GM19193 (cell line): Measurements from ENCODE around the gene MGAT5.

Experiments
- POLR2A ChIP-seq: IDR thresholded peaks from 4 replicates; pipeline ENCODE4 v1.6.1; 2011; ENCODE audit not compliant: insufficient read depth, insufficient read length; ENCODE audit errors: extremely low read depth

MGAT5 gene

DNA sequence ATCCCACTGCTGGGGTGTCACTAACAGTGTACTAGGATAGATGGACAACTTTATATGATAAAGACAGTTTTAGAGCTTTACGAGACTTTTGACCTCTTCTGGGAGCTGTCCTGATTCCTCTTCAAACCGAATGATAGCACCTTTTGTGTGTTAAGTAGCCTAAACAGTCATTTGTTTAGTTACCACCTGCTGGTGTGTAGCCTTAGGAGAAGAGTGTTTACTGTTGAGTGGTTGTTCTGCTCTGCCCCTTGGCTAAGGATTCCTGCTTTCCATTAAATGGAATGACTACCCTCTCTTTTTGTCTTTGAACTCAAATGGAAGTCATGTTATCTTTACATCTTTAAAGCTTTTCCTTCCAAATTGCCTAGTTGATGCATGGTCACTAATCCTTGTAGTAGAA is 28.0 kb upstream of the MGAT5 start:
- no peak for TF ChIP-seq POLR2A

DNA sequence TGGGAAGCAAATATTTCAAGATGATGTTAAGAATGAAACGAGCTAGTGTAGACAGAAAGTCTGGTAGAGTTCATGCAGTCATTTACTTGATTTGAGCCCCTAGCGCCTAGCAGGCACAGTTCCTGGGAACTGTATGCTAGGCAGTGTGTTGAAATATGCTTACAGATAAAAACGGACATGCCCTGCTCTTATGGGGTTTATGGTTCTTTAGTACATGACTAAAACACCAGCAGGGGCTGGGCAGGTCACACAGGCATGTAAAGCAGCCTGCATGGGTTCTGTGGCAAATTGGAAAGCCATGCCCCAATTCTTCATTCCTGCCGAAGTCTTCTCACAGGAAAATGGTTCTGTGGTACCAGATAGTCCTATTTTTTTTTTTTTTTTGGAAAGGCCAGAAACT is 27.3 kb upstream of the MGAT5 start:
- no peak for TF ChIP-seq POLR2A

DNA sequence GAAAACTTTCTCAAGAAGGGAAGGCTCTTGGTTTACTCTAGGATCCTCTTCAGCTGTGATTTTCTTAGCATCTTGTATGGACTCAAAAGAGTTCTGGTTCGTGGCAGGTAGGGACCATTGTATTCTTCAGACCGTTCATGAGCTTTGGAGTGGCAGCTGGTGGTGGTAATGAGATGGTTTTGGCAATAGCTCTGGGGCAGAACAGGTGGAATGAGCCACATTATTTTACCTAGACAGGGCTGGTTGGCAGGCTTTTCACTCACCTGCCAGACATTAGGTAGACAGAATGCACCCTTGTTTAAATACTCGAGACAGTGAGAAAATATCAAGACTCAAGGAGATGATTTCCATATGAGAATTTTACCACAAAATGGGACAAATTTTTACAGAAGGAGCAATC is 26.2 kb upstream of the MGAT5 start:
- TF ChIP-seq POLR2A, result no peak

DNA sequence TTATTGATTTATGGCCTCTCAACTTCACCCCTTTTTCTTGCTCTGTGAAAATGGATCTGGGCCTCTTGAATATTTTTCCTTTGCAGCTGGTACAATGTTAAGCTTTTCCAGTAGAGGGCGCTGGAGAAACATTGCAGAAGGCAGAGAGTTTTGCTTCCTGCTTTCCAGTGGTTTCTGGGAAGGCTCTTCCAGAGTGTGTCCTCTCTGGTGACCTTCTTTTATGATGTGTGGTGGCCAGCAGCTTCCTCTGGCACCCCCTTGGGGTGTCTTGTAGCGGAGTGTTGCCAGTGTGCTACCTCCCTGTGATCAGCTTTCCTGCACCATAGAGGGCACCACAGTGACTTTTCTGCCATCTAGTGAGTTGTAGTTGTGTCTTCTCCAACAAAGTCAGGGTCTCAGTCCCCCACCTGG is 25.4 kb upstream of the MGAT5 start:
- no peak for TF ChIP-seq POLR2A

DNA sequence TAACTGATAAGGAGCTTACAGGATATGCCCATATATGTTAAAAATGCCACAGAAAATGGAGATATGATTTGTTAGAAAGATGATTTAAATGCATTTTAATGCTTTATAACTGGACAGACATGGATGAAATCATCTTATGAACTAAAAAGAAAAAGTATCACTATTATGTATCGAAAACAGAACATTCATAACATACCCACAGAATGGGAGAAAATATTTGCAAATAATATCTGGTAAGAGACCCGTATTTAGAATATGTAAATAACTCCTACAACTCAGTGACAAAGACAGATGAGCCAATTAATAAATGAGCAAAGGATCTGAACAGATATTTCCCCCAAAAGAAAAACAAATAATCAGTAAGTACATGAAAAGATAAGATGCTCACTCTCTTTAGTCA is 24.3 kb upstream of the MGAT5 start:
- TF ChIP-seq POLR2A, result no peak

DNA sequence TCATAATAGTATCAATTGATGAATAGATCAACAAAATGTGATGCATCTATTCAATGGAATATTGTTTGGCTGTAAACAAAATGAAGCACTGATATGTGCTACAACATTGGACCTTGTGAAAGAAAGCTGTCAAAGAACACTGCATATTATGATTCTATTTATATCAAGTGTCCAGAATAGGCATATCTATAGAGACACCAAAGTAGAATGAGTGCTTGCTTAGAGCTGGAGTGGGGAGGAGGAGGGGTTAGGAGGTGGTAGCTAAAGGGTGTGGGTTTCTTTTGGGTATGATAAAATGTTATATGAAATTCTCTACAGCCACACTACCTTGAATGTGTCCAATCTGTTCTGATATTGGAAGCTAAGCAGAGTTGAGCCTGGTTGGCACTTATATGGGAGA is 23.0 kb upstream of the MGAT5 start:
- TF ChIP-seq POLR2A, result no peak

DNA sequence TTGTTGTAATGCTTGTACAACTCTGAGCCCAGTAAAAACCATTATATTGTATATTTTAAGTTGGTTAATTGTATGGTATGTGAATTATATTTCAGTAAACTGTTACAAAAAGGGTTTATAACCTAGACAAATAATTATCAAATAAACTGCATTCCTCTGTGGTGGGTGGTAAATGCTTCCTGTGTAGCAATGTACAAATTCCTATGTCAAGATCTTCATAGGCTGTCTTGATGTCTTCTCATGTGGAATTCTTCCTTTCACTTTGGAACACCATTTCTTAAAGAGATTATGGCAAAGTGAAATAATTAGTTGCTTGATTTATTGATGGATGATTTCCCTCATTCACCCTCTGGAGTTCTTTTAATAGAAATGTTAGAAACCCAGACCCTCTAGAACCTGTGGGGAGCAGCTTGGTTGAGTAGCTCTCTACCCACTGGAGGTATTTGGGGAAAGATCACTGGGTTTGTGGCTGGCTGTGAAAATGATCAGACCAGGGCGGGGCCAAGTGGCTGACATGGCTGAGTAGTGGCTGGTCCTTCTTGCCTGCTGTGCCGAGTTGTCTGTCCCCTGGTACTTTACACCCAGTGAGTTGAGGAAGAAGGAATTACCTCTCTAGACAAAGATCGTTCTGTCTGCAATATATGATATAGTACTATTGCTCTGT is 22.4 kb upstream of the MGAT5 start:
- TF ChIP-seq POLR2A, result no peak

DNA sequence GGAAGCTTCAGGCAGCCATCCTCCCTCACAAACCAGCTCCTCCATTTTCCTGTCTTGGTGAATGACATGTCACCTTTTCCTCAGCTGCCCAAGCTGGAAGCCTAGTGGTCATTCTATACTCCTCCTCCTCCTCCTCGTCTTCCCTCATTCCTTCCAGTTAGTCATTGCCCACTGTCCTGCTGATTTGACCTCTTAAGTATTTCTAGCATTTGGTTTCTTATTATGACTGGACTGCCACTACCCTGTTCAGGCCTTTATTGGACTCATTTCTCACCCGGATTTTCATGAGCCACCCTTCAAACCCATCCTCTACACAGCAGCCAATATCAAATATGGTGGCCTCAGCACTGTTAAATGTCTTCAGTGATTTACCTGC is 21.9 kb upstream of the MGAT5 start:
- TF ChIP-seq POLR2A, result no peak

DNA sequence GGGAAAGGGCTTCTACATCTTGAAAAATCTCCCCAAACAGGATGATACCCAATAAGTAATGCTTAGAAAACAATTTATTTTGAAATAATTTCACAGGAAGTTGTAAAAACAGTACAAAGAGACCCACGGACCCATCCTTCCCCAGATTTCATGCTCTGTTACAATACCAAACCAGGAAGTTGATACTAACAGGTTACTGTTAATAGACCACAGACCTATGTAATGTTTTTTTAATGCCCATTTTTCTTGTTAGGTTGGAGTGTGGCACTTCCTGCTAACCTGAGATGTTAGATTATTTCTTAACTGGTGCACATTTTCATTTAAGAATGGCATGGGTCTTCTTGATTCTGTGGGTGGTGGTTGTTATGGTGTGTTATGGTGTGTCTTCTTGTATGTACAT is 21.4 kb upstream of the MGAT5 start:
- TF ChIP-seq POLR2A, result no peak

DNA sequence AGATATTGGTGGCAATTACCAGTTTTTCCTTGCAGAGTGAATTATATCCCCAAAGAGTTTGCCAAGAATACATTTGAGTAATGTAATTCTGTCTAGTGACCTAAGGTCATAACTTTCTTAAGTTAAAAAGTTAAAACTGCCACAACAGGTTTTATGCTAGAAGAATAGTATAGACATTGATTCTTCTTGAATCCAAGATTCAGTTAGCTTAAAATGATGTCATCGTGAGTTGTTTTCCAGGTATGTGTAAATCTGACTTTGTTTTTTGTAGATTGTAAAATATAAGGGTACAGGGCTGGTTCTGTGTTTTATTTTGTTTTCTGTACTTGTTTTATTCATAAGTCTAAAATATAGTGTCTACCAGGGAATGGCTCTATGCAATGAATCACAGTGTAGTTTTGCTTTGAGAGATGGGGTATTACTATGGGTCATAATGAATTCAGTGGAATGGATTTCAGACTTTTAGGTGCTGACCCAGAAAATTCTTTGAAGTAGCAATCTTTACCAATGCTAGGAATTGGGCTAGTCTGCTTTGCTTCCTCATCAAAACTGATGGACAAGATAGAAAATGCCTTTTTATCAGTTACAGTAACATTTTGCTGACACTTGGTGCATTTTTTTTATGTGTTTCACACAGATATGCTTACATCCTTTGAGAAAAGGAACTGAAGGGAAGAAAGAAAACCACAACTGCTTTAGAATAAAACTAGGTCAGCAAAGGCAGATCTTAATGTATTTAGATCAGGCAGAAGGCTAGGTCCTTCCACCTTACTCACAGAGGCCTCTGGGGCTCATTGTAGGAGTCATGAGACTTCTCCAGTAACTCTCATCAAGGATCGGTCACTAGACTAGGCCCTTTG is 20.8 kb upstream of the MGAT5 start:
- no peak for TF ChIP-seq POLR2A

DNA sequence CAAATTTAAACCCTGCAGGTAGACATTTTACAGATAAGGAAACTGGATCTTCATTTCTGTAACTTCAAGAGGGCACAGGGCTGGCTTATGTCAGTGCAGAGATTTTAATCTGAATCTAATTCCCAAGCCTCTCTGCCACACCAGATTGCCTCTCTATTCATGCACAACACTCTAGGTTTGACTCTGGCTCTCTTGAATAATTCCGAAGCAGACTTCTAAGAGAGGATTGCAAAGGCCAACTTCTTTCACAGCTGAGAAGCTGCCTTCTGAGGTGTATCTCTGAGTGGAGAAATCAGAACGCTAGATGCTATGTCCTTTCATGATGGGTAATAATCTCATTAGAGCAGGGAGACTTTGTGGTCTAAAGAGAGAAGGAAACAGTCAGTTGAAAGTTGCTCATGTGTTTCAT is 20.1 kb upstream of the MGAT5 start:
- TF ChIP-seq POLR2A, result no peak

DNA sequence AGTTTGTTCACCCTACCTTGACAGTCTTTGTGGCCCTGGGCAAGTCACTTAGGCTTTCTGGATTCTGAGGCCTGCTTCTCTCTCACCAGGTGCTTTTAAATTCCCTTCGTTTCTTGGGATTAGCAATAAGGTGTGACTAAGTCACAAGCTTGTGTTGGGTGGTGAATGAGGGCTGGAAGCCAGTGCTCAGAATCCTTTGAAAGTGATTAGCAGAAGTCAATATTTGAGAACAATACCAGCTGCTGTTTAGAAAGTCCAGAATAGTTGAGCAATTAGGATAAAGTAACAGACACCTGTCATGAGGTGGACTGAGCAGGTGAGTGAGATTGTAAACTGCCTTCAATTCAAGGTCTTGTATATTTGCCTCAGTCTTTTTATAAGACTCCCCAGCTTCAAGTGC is 19.3 kb upstream of the MGAT5 start:
- no peak for TF ChIP-seq POLR2A

DNA sequence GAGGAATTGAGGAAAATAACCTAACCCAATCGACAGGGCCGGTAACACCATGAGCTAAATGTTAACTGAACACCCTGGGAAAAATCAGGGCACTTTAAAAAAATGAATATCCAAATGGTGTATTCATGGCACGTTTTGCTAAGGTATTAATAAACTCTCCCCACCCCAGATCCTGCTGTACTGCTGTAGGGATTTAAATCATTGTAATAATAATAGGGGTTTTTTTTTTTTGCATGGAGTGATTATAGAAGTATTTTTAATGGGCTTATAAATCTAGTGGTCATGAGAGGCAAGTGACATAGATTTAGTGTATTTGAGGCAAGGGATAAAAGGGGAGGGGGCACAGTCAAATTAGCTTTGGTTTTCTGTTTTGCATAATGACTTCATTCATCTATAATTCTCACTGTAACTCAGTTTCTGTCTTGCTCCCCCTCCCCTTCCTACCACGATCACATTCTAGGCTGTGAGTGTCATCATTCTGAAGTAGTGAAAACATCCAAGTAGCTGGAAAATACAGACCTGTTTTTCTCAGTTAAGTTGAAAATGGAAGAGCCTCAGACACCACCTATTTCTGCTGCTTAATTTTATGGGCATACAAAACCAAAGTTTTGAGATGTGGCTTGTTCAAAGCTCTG is 18.2 kb upstream of the MGAT5 start:
- TF ChIP-seq POLR2A, result no peak

DNA sequence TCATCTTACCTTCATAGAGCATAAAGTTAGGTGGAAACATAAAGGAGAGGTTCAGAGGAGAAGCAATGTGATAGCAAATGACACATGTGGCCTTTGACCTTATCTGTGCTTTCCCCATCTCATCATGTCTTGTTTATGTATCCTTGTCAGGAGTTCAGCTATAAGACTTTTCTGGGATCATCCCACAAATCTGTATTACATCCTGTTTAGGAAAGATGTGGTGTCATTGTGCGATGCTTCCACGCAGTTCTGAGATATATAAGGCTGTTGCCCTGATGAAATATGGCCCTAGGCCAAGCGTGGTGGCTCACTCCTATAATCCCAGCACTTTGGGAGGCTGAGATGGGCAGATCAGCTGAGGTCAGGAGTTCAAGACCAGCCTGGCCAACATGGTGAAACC is 15.5 kb upstream of the MGAT5 start:
- TF ChIP-seq POLR2A, result no peak

DNA sequence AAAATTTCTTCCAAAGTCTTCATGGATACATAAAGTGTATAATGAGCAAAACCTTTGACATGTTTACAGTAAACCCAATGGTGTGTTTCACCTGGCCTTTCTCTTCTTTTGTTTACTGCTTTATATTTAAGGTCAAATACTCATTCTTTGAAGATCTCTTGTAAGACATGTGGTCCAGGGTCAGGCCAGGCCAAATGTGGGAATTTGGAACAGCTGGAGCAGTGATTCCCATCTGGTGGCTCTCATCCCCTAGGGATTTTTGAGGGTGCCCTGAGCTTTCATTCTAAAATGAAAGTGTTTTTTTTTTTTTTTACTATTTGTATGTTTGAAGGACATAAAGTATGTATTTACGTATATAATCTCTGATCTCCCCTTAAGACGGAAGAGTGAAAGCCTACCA is 13.8 kb upstream of the MGAT5 start:
- TF ChIP-seq POLR2A, result no peak

DNA sequence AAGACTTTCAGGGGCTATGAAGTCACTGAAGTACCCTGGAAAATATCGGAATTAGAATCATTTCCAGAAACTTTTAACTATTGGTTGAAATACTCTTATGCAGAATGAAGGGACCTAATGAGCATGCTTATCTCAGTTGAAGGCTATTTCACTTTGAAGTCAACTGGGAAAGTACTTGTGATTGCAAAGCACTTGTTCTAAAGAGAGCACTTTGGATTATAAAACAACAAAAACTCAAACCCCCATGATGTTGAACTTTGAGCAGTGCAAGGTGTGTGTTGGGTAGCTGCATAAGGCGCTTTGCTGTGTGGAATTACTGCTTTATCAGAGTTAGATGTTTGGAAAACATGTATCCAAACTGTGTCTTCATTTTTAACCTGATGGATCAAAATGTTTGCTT is 12.0 kb upstream of the MGAT5 start:
- TF ChIP-seq POLR2A, result no peak

DNA sequence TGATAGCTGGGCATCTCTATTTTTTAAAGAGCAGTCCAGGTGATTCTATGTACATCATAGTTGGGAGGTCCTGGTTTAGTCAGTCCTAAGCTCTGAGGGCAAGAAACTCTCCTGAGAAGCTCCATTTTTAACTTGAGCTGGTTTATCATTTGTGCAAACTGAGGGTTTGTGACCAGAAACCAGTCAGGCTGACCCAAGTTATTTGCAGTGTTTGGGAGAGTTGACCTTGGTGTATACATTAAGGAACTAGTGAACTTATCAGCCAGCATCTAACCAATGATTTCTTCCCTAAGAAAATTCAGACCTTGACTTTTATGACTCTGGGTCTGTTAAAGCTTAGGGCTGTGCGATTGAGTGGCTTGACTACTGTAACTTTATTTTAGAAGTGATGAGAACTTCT is 10.6 kb upstream of the MGAT5 start:
- no peak for TF ChIP-seq POLR2A

DNA sequence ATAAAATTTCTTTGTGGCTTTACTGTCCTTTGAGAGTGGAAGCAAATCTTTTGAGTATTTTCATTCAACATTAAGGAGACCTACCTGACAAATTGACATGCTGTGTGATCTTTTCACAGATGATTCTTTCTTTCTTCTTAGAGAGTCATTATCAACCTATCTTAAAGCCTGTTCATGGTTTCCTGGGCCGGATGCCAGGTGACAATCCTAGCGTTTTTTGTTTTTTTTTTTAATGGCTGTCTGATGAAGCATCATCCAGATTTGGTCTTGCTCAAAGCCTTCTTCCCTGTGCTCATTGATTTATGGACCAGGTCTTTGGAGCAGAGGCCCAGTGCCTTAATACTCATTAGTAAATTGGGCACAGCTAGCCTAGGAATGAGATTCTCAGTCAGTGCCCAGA is 9.8 kb upstream of the MGAT5 start:
- no peak for TF ChIP-seq POLR2A
